Endothelial cell of umbilical vein (primary cell): Measurements from ENCODE around the gene PKD1L1. TPM values are rescaled to one million over a fixed set of nuclear protein-coding genes. Genes with fewer than 3 reads are reported as not detected.

Experiments used
- BruUV-seq: library from RNA; stranded (reverse); fragments of 400-500 nt; replicated peaks from 2 replicates; lab custom pipeline; 2021; lab: Mats Ljungman, UMichigan
- CTCF ChIA-PET: fragments of 300-600, 350-600 bp; sonication (Branson Sonifier 250); formaldehyde crosslinking; loops from one replicate; lab custom pipeline; 2021; ENCODE audit warnings: antibody characterized with exemption, inconsistent platforms; lab: Charles Lee
- POLR2A ChIA-PET: fragments of 300-600, 350-600 bp; sonication (Branson Sonifier 250); formaldehyde crosslinking; loops from one replicate; lab custom pipeline; 2021; ENCODE audit warnings: antibody characterized with exemption, inconsistent platforms; lab: Charles Lee
- DNase-seq: peaks from one replicate; pipeline ENCODE4 v3.0.0-alpha.2; 2011; ENCODE audit warnings: low read depth, low spot score
- FAIRE-seq: peaks from 2 replicates; lab custom pipeline; 2011; peaks lifted over from hg19 to GRCh38; lab: Jason Lieb, UNC
- H2AFZ ChIP-seq: 2 replicates; pipeline ENCODE4 v1.6.0; 2012; ENCODE audit warnings: low read depth, low read length, control low read depth, inconsistent platforms
- H3K27ac ChIP-seq: 2 replicates; pipeline ENCODE4 v1.5.1; 2011; ENCODE audit warnings: low read depth, mild to moderate bottlenecking, control low read depth, low read length, moderate library complexity; ENCODE audit not compliant: insufficient read depth
- H3K27me3 ChIP-seq, 2 experiments: 2 replicates each; pipeline versions ENCODE4 v1.6.0 to v1.6.1; 2011; ENCODE audit warnings: low read length in 2 of 2, mixed read lengths in 1 of 2; ENCODE audit not compliant: control insufficient read depth in 2 of 2, insufficient read depth in 2 of 2
- H3K36me3 ChIP-seq, 2 experiments: 2 replicates in 1 of 2; 3 replicates in 1 of 2; pipeline ENCODE4 v1.5.1; 2011; ENCODE audit warnings: low read length in 2 of 2, mild to moderate bottlenecking in 1 of 2, moderate library complexity in 1 of 2; ENCODE audit not compliant: control insufficient read depth in 2 of 2, insufficient read depth in 2 of 2; ENCODE audit errors: extremely low read depth in 1 of 2
- H3K4me1 ChIP-seq: 3 replicates; pipeline ENCODE4 v1.5.1; 2011; ENCODE audit warnings: mild to moderate bottlenecking, low read length; ENCODE audit not compliant: control insufficient read depth, insufficient read depth; ENCODE audit errors: extremely low read depth
- H3K4me2 ChIP-seq: 2 replicates; pipeline ENCODE4 v1.6.1; 2011; ENCODE audit warnings: low read length, control low read depth, mixed read lengths; ENCODE audit not compliant: insufficient read depth
- H3K4me3 ChIP-seq, 3 experiments: fragments of 200-600 bp in 1 of 3; sonication (generic), shearing (Covaris generic) in 1 of 3; replicated peaks in 1 of 3; 2 replicates each; pipeline ENCODE4 v1.5.1; 2011 to 2016; ENCODE audit warnings: control low read depth in 3 of 3, low read length in 3 of 3, mild to moderate bottlenecking in 2 of 3, inconsistent platforms in 1 of 3, low read depth in 1 of 3, moderate library complexity in 1 of 3; ENCODE audit not compliant: insufficient read depth in 1 of 3
- H3K79me2 ChIP-seq: 2 replicates; pipeline ENCODE4 v1.6.0; 2012; ENCODE audit warnings: low read length, inconsistent platforms; ENCODE audit not compliant: control insufficient read depth, insufficient read depth
- H3K9ac ChIP-seq: replicated peaks from 2 replicates; pipeline ENCODE3; 2011; ENCODE audit warnings: low read length, control low read depth; ENCODE audit not compliant: insufficient read depth; ENCODE audit errors: extremely low read depth
- H3K9me1 ChIP-seq: replicated peaks from 3 replicates; pipeline ENCODE4 v1.6.0; 2011; ENCODE audit warnings: mild to moderate bottlenecking, low read length; ENCODE audit not compliant: control insufficient read depth, insufficient read depth; ENCODE audit errors: extremely low read depth
- H3K9me3 ChIP-seq: replicated peaks from 2 replicates; pipeline ENCODE4 v1.5.1; 2012; ENCODE audit warnings: low read length, inconsistent platforms; ENCODE audit not compliant: control insufficient read depth, insufficient read depth
- H4K20me1 ChIP-seq: replicated peaks from 2 replicates; pipeline ENCODE3; 2011; ENCODE audit warnings: mild to moderate bottlenecking, low read length; ENCODE audit not compliant: control insufficient read depth, insufficient read depth; ENCODE audit errors: extremely low read depth
- EZH2 ChIP-seq: IDR thresholded peaks from 2 replicates; pipeline ENCODE4 v1.6.1; 2012; ENCODE audit warnings: borderline replicate concordance, low read depth, mild to moderate bottlenecking, moderate library complexity, low read length, inconsistent platforms; ENCODE audit not compliant: severe bottlenecking
- FOS ChIP-seq: IDR thresholded peaks from 2 replicates; pipeline ENCODE4 v1.6.1; 2011; ENCODE audit warnings: mild to moderate bottlenecking, low read length, moderate library complexity, borderline replicate concordance; ENCODE audit not compliant: insufficient read depth
- GATA2 ChIP-seq: IDR thresholded peaks from 2 replicates; pipeline ENCODE4 v1.7.0; 2011; ENCODE audit warnings: low read depth, mild to moderate bottlenecking, moderate library complexity, mixed read lengths, low read length; ENCODE audit not compliant: insufficient read length, insufficient read depth
- JUN ChIP-seq: IDR thresholded peaks from 2 replicates; pipeline ENCODE4 v1.6.1; 2011; ENCODE audit warnings: borderline replicate concordance, low read depth; ENCODE audit not compliant: insufficient read length, insufficient read depth
- MAX ChIP-seq: IDR thresholded peaks from 2 replicates; pipeline ENCODE4 v1.6.1; 2011; ENCODE audit not compliant: insufficient read depth, insufficient read length
- MYC ChIP-seq: IDR thresholded peaks from one replicate; pipeline ENCODE4 v1.6.1; 2011; ENCODE audit warnings: mild to moderate bottlenecking, low read depth, low read length
- POLR2A ChIP-seq: IDR thresholded peaks from 2 replicates; pipeline ENCODE4 v1.6.1; 2012; ENCODE audit warnings: low read depth, mild to moderate bottlenecking, control low read depth, low read length
- dilution Hi-C: fragments of 300-500 bp; cut with MboI; formaldehyde crosslinking; loops from one replicate; pipeline ENCODE4 v1.15.0; 2019; ENCODE audit warnings: low sequenced_read_pairs; ENCODE audit not compliant: extremely low pct_ligation_motif_present
- intact Hi-C: fragments of 100-400 bp; cut with micrococcal nuclease; formaldehyde crosslinking; loops from one replicate; pipeline ENCODE4 v1.10.0; 2022
- polyA plus RNA-seq, 4 experiments: library from polyadenylated mRNA; depleted of rRNA in 3 of 4; stranded (reverse) in 3 of 4; unstranded in 1 of 4; fragments of >200 nt; gene quantifications; 2 replicates each; pipeline versions ENCODE4 v1.2.1 to v1.2.3, GENCODE V29; 2011 to 2012; ENCODE audit warnings: missing spikeins in 1 of 4
- total RNA-seq: library from RNA; stranded (reverse); gene quantifications from 2 replicates; pipeline ENCODE4 v1.2.3, GENCODE V29; 2021
- TF ChIP-seq, protein P1 (sequence below), 2 donors: IDR thresholded peaks; 1 replicate in 1 of 2; 2 replicates in 1 of 2; pipeline ENCODE4 v1.5.1; 2011; ENCODE audit warnings: low read length in 2 of 2, mild to moderate bottlenecking in 2 of 2, moderate library complexity in 2 of 2, control low read depth in 1 of 2, inconsistent platforms in 1 of 2, low read depth in 1 of 2; ENCODE audit not compliant: insufficient read depth in 1 of 2; ENCODE audit errors: extremely low read depth in 1 of 2

PKD1L1 gene
- total and polyA plus RNA-seq, 2 donors (not counting 3 experiments of a cell fraction or from before 2014, with no cell fraction given): 4.1 to 5.9 TPM

DNA sequence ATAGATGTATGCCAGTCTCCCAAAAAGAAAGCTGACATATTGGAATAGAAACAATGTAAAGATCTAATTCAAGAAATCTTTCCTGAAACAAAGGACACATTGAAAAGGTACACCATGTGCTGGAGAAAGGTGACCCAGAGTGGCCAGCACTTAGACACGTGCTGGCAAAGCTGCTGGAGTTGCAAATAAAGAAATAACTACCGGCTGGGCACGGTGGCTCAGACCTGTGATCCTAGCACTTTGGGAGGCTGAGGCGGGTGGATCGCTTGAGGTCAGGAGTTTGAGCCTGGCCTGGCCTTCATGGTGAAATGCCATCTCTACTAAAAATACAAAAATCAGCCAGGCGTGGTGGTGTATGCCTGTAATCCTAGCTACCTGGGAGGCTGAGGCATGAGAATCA, 35.9 kb downstream of the PKD1L1 start:
- DNase-seq (no peak), FAIRE-seq (no peak)
- Histone ChIP-seq H3K27ac (no peak overlapping the region), H3K79me2 (no peaks in the 10 kb centered on the region), H3K9ac (no peak overlapping the region), H4K20me1 (no peaks in the 10 kb centered on the region), H3K27me3 (no peaks in the 10 kb centered on the region), H3K36me3 (no peaks in the 10 kb centered on the region), H3K9me1 (no peaks in the 10 kb centered on the region), H3K4me1 (no peaks in the 10 kb centered on the region), H3K4me3 (no peak overlapping the region), H2AFZ (no peak overlapping the region), H3K9me3 (no peaks in the 10 kb centered on the region), H3K4me2 (no peak overlapping the region)
- intact Hi-C loops: no loop called here
- ChIA-PET CTCF (no interaction called here), POLR2A (no interaction called here)
- no peak for TF ChIP-seq FOS
- no peak for TF ChIP-seq JUN
- TF ChIP-seq MYC: no peak
- no peak for TF ChIP-seq EZH2
- TF ChIP-seq POLR2A: no peak
- TF ChIP-seq, protein P1, sequence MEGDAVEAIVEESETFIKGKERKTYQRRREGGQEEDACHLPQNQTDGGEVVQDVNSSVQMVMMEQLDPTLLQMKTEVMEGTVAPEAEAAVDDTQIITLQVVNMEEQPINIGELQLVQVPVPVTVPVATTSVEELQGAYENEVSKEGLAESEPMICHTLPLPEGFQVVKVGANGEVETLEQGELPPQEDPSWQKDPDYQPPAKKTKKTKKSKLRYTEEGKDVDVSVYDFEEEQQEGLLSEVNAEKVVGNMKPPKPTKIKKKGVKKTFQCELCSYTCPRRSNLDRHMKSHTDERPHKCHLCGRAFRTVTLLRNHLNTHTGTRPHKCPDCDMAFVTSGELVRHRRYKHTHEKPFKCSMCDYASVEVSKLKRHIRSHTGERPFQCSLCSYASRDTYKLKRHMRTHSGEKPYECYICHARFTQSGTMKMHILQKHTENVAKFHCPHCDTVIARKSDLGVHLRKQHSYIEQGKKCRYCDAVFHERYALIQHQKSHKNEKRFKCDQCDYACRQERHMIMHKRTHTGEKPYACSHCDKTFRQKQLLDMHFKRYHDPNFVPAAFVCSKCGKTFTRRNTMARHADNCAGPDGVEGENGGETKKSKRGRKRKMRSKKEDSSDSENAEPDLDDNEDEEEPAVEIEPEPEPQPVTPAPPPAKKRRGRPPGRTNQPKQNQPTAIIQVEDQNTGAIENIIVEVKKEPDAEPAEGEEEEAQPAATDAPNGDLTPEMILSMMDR (IDR thresholded peaks at IDR 0.05; ENCODE audit: extremely low read depth in 1 of 2, insufficient read depth in 1 of 2, low read depth in 1 of 2, low read length in 2 of 2): no peak
- no peak for TF ChIP-seq GATA2
- TF ChIP-seq MAX: no peak
- dilution Hi-C loops: no loop called here
- BruUV-seq: no TSS peak
